Astrocyte (in vitro differentiated cells and primary cell): Measurements from ENCODE around the gene RBM20. TPM values are rescaled to one million over a fixed set of nuclear protein-coding genes. Genes with fewer than 3 reads are reported as not detected.

Source experiments
- DNase-seq: peaks from one replicate; pipeline ENCODE4 v3.0.0-alpha.2; 2010; ENCODE audit warnings: low read depth
- FAIRE-seq: peaks from 2 replicates; lab custom pipeline; 2011; peaks lifted over from hg19 to GRCh38; lab: Jason Lieb, UNC
- H2AFZ ChIP-seq: 2 replicates; pipeline ENCODE4 v1.6.0; 2012; ENCODE audit warnings: low read depth, low read length, inconsistent platforms
- H3K27ac ChIP-seq: 2 replicates; pipeline ENCODE4 v1.5.1; 2011; ENCODE audit warnings: low read depth, low read length, inconsistent platforms
- H3K27me3 ChIP-seq: 2 replicates; pipeline ENCODE4 v1.6.0; 2011; ENCODE audit warnings: low read length, inconsistent platforms; ENCODE audit not compliant: insufficient read depth
- H3K36me3 ChIP-seq: 2 replicates; pipeline ENCODE4 v1.5.1; 2011; ENCODE audit warnings: low read length, inconsistent platforms; ENCODE audit not compliant: insufficient read depth
- H3K4me1 ChIP-seq: 2 replicates; pipeline ENCODE4 v1.5.1; 2011; ENCODE audit warnings: low read length, inconsistent platforms; ENCODE audit not compliant: insufficient read depth
- H3K4me2 ChIP-seq: 2 replicates; pipeline ENCODE4 v1.6.0; 2012; ENCODE audit warnings: low read length, inconsistent platforms
- H3K4me3 ChIP-seq: 2 replicates; pipeline ENCODE4 v1.5.1; 2011; ENCODE audit warnings: low read depth, mild to moderate bottlenecking, low read length, inconsistent platforms; ENCODE audit not compliant: insufficient read depth
- H3K79me2 ChIP-seq: 2 replicates; pipeline ENCODE4 v1.6.0; 2012; ENCODE audit warnings: mild to moderate bottlenecking, low read length, inconsistent platforms; ENCODE audit not compliant: insufficient read depth
- H3K9ac ChIP-seq: 2 replicates; pipeline ENCODE4 v1.6.0; 2012; ENCODE audit warnings: mild to moderate bottlenecking, low read length, inconsistent platforms
- H3K9me3 ChIP-seq: 2 replicates; pipeline ENCODE4 v1.5.1; 2012; ENCODE audit warnings: low read depth, mild to moderate bottlenecking, low read length, inconsistent platforms; ENCODE audit not compliant: insufficient read depth
- H4K20me1 ChIP-seq: 2 replicates; pipeline ENCODE4 v1.6.0; 2012; ENCODE audit warnings: low read length, inconsistent platforms; ENCODE audit not compliant: insufficient read depth
- H3K27ac Mint-ChIP-seq: one replicate; pipeline ENCODE4 v1.8.0; 2021; ENCODE audit warnings: mild to moderate bottlenecking, mixed read lengths; ENCODE audit not compliant: unreplicated experiment
- H3K27me3 Mint-ChIP-seq: one replicate; pipeline ENCODE4 v1.8.0; 2021; ENCODE audit warnings: low read depth, mixed read lengths; ENCODE audit not compliant: unreplicated experiment
- H3K36me3 Mint-ChIP-seq: one replicate; pipeline ENCODE4 v1.8.0; 2021; ENCODE audit warnings: low read depth, mixed read lengths; ENCODE audit not compliant: unreplicated experiment
- H3K4me1 Mint-ChIP-seq: one replicate; pipeline ENCODE4 v1.8.0; 2021; ENCODE audit warnings: low read depth, mixed read lengths; ENCODE audit not compliant: unreplicated experiment
- H3K4me3 Mint-ChIP-seq: one replicate; pipeline ENCODE4 v1.8.0; 2021; ENCODE audit warnings: mild to moderate bottlenecking, moderate library complexity, mixed read lengths; ENCODE audit not compliant: unreplicated experiment
- H3K9me3 Mint-ChIP-seq: one replicate; pipeline ENCODE4 v1.8.0; 2021; ENCODE audit warnings: mild to moderate bottlenecking, mixed read lengths; ENCODE audit not compliant: unreplicated experiment
- CTCF ChIP-seq: IDR thresholded peaks from 2 replicates; pipeline ENCODE4 v1.5.1; 2011; ENCODE audit warnings: low read depth, mild to moderate bottlenecking, inconsistent platforms, low read length, moderate library complexity; ENCODE audit not compliant: insufficient read depth
- EZH2 ChIP-seq: IDR thresholded peaks from 2 replicates; pipeline ENCODE4 v1.6.1; 2012; ENCODE audit warnings: mild to moderate bottlenecking, low read length, inconsistent platforms; ENCODE audit not compliant: insufficient read depth
- total RNA-seq: library from RNA; stranded (reverse); gene quantifications from 2 replicates; pipeline ENCODE4 v1.2.1, GENCODE V29; 2021

RBM20 gene
- total RNA-seq, 1 donor from 2014 or later = 1.5 TPM

- H2AFZ ChIP-seq = no peak overlapping the region
- H3K27ac Mint-ChIP-seq = no peak overlapping the region
- no peaks in the 10 kb centered on the region for H3K36me3 ChIP-seq
- peaks cover 10% of the 10 kb centered on the region for H3K27me3 Mint-ChIP-seq
- H3K9me3 ChIP-seq = no peaks in the 10 kb centered on the region
- no peak overlapping the region for H3K4me3 Mint-ChIP-seq
- peaks cover 2% of the 10 kb centered on the region for H3K36me3 Mint-ChIP-seq
- DNase-seq (no peak), FAIRE-seq (no peak)
- H3K79me2 ChIP-seq = no peaks in the 10 kb centered on the region
- no peaks in the 10 kb centered on the region for H3K4me1 Mint-ChIP-seq
- H3K9me3 Mint-ChIP-seq = peaks cover 2% of the 10 kb centered on the region
- H4K20me1 ChIP-seq = no peaks in the 10 kb centered on the region
- H3K27ac ChIP-seq = no peak overlapping the region
- no peaks in the 10 kb centered on the region for H3K4me1 ChIP-seq
- H3K4me2 ChIP-seq = no peak overlapping the region
- no peak overlapping the region for H3K9ac ChIP-seq
- H3K27me3 ChIP-seq = no peaks in the 10 kb centered on the region
- H3K4me3 ChIP-seq = no peak overlapping the region
- TF ChIP-seq EZH2 = no peak
- no peak for TF ChIP-seq CTCF
Measured at GRCh38 chr10:110717781-110718589, 73.8 kb downstream of the RBM20 start.

GRCh38 chr10:110721406-110722038, 77.4 kb downstream of the RBM20 start:
- Histone ChIP-seq H3K4me2 (no peak overlapping the region), H3K27ac (no peak overlapping the region), H2AFZ (no peak overlapping the region), H3K79me2 (no peaks in the 10 kb centered on the region), H3K4me1 (no peaks in the 10 kb centered on the region), H3K4me3 (no peak overlapping the region), H3K36me3 (no peaks in the 10 kb centered on the region), H3K27me3 (no peaks in the 10 kb centered on the region), H3K9ac (no peak overlapping the region), H3K9me3 (no peaks in the 10 kb centered on the region), H4K20me1 (no peaks in the 10 kb centered on the region)
- H3K27ac Mint-ChIP-seq = no peak overlapping the region
- FAIRE-seq (no peak), DNase-seq (no peak)
- no peak overlapping the region for H3K4me3 Mint-ChIP-seq
- H3K27me3 Mint-ChIP-seq = peaks cover 6% of the 10 kb centered on the region
- no peaks in the 10 kb centered on the region for H3K9me3 Mint-ChIP-seq
- peaks cover 2% of the 10 kb centered on the region for H3K36me3 Mint-ChIP-seq
- H3K4me1 Mint-ChIP-seq = peaks cover 11% of the 10 kb centered on the region
- no peak for TF ChIP-seq EZH2

- H3K4me1 ChIP-seq = no peaks in the 10 kb centered on the region
- Mint-ChIP-seq H3K4me1 (peaks cover 11% of the 10 kb centered on the region), H3K27me3 (peaks cover 6% of the 10 kb centered on the region), H3K4me3 (no peak overlapping the region), H3K27ac (no peak overlapping the region), H3K9me3 (peaks cover 3% of the 10 kb centered on the region), H3K36me3 (peaks cover 2% of the 10 kb centered on the region)
- DNase-seq = no peak
- FAIRE-seq = no peak
- H3K4me2 ChIP-seq = no peak overlapping the region
- H3K4me3 ChIP-seq = no peak overlapping the region
- TF ChIP-seq EZH2 (no peak), CTCF (no peak)
- no peaks in the 10 kb centered on the region for H4K20me1 ChIP-seq
- no peak overlapping the region for H2AFZ ChIP-seq
- H3K27me3 ChIP-seq = no peaks in the 10 kb centered on the region
- H3K36me3 ChIP-seq = no peaks in the 10 kb centered on the region
- no peak overlapping the region for H3K27ac ChIP-seq
- H3K79me2 ChIP-seq = no peaks in the 10 kb centered on the region
- H3K9me3 ChIP-seq = no peaks in the 10 kb centered on the region
- no peak overlapping the region for H3K9ac ChIP-seq
Measured at GRCh38 chr10:110723224-110723891, 79.2 kb downstream of the RBM20 start.
